Thoracic aorta (tissue), 2 donors: ENCODE measurements around the gene DGKG. TPM values are rescaled to one million over a fixed set of nuclear protein-coding genes. Genes with fewer than 3 reads are reported as not detected.

Experiments
- ATAC-seq: fragments of 150-250 bp; one replicate; pipeline ENCODE4 v1.8.0; 2017; ENCODE audit warnings: low read depth; ENCODE audit not compliant: insufficient number of reproducible peaks, low FRiP score
- DNase-seq: peaks from one replicate; pipeline ENCODE4 v3.0.0-alpha.2; 2020; ENCODE audit warnings: low spot score
- H3K27ac ChIP-seq, 2 donors: fragments of 200-600 bp; sonication (generic); 1 replicate in 1 of 2; 2 replicates in 1 of 2; pipeline ENCODE4 v1.5.1; 2016; ENCODE audit warnings: mild to moderate bottlenecking in 2 of 2, moderate library complexity in 2 of 2
- H3K27me3 ChIP-seq: fragments of 200-600 bp; sonication (generic); replicated peaks from 2 replicates; pipeline ENCODE4 v1.6.0; 2016; ENCODE audit warnings: mild to moderate bottlenecking; ENCODE audit not compliant: insufficient read depth
- H3K36me3 ChIP-seq: fragments of 200-600 bp; sonication (generic); one replicate; pipeline ENCODE4 v1.5.1; 2016
- H3K4me1 ChIP-seq, 2 donors: fragments of 200-600 bp; sonication (generic); 1 replicate in 1 of 2; 2 replicates in 1 of 2; pipeline versions ENCODE4 v1.5.1 to v1.6.0; 2016; ENCODE audit warnings: low read depth in 2 of 2, mild to moderate bottlenecking in 1 of 2; ENCODE audit not compliant: control insufficient read depth in 1 of 2
- H3K4me3 ChIP-seq: fragments of 200-600 bp; sonication (generic); 2 replicates; pipeline ENCODE4 v1.5.1; 2016; ENCODE audit warnings: mild to moderate bottlenecking
- H3K9me3 ChIP-seq: fragments of 200-600 bp; sonication (generic); 2 replicates; pipeline ENCODE4 v1.5.1; 2016
- CTCF ChIP-seq: fragments of 200-600 bp; sonication (generic); IDR thresholded peaks from one replicate; pipeline ENCODE4 v1.5.1; 2019; ENCODE audit warnings: antibody characterized with exemption
- total RNA-seq, 2 donors: library from RNA; depleted of rRNA; stranded (reverse); fragments of >200 nt; gene quantifications; one replicate each; pipeline versions ENCODE4 v1.1.0 to v1.2.3, GENCODE V29; 2016

Gene DGKG
- total RNA-seq, 2 donors from 2014 or later, result 12.5 to 16.7 TPM

GRCh38 chr3:186141790-186142189 lies 220.2 kb downstream of the DGKG start:
- ATAC-seq (no peak), DNase-seq (no peak)
- Histone ChIP-seq H3K27me3 (no peaks in the 10 kb centered on the region), H3K36me3 (no peaks in the 10 kb centered on the region), H3K4me3 (no peak overlapping the region), H3K9me3 (no peaks in the 10 kb centered on the region), H3K4me1 (no peaks in the 10 kb centered on the region), H3K27ac (no peak overlapping the region)
- TF ChIP-seq CTCF, result no peak

GRCh38 chr3:186138272-186138981 lies 223.6 kb downstream of the DGKG start:
- ATAC-seq (no peak), DNase-seq (no peak)
- no peaks in the 10 kb centered on the region for H3K9me3 ChIP-seq
- H3K4me3 ChIP-seq, result no peak overlapping the region
- no peak overlapping the region for H3K27ac ChIP-seq
- TF ChIP-seq CTCF, result no peak
- H3K27me3 ChIP-seq, result no peaks in the 10 kb centered on the region
- no peaks in the 10 kb centered on the region for H3K4me1 ChIP-seq
- no peaks in the 10 kb centered on the region for H3K36me3 ChIP-seq

GRCh38 chr3:186137051-186137685 lies 224.9 kb downstream of the DGKG start:
- no peak overlapping the region for H3K4me3 ChIP-seq
- H3K27me3 ChIP-seq, result no peaks in the 10 kb centered on the region
- no peaks in the 10 kb centered on the region for H3K4me1 ChIP-seq
- TF ChIP-seq CTCF, result no peak
- ATAC-seq (no peak), DNase-seq (no peak)
- no peaks in the 10 kb centered on the region for H3K36me3 ChIP-seq
- no peaks in the 10 kb centered on the region for H3K9me3 ChIP-seq
- H3K27ac ChIP-seq, result no peak overlapping the region

- H3K27ac ChIP-seq, result no peak overlapping the region
- H3K36me3 ChIP-seq, result no peaks in the 10 kb centered on the region
- no peak overlapping the region for H3K4me3 ChIP-seq
- no peak for DNase-seq
- no peak for TF ChIP-seq CTCF
- no peaks in the 10 kb centered on the region for H3K27me3 ChIP-seq
- ATAC-seq, result no peak
- no peaks in the 10 kb centered on the region for H3K9me3 ChIP-seq
- H3K4me1 ChIP-seq, result no peaks in the 10 kb centered on the region
Measured at GRCh38 chr3:186133980-186134379, 228.1 kb downstream of the DGKG start.

GRCh38 chr3:186132487-186132886 lies 229.5 kb downstream of the DGKG start:
- Histone ChIP-seq H3K36me3 (no peaks in the 10 kb centered on the region), H3K27me3 (no peaks in the 10 kb centered on the region), H3K27ac (no peak overlapping the region), H3K9me3 (no peaks in the 10 kb centered on the region), H3K4me3 (no peak overlapping the region), H3K4me1 (no peaks in the 10 kb centered on the region)
- no peak for TF ChIP-seq CTCF
- ATAC-seq (no peak), DNase-seq (no peak)
